Vagina (tissue), 2 donors: ENCODE measurements around the gene THY1.

Source experiments
- POLR2A ChIP-seq, 2 donors: fragments of 450-650 bp; IDR thresholded peaks; one replicate each; pipeline ENCODE4 v1.6.1; 2017; ENCODE audit warnings: antibody characterized with exemption in 2 of 2, mild to moderate bottlenecking in 2 of 2, moderate library complexity in 2 of 2
- POLR2AphosphoS5 ChIP-seq, 2 donors: sonication (generic); formaldehyde crosslinking; IDR thresholded peaks; one replicate each; pipeline ENCODE4 v1.9.0; 2017; ENCODE audit warnings: antibody characterized with exemption in 2 of 2, mild to moderate bottlenecking in 2 of 2, low read depth in 1 of 2; ENCODE audit not compliant: insufficient read depth in 1 of 2
- TF ChIP-seq, protein P1 (sequence below), 3 experiments: fragments of 450-650 bp in 2 of 3; fragments of 200-600 bp in 1 of 3; sonication (generic) in 1 of 3; IDR thresholded peaks; one replicate each; pipeline ENCODE4 v1.5.1; 2017 to 2019; ENCODE audit warnings: antibody characterized with exemption in 3 of 3, mild to moderate bottlenecking in 2 of 3, moderate library complexity in 2 of 3

DNA sequence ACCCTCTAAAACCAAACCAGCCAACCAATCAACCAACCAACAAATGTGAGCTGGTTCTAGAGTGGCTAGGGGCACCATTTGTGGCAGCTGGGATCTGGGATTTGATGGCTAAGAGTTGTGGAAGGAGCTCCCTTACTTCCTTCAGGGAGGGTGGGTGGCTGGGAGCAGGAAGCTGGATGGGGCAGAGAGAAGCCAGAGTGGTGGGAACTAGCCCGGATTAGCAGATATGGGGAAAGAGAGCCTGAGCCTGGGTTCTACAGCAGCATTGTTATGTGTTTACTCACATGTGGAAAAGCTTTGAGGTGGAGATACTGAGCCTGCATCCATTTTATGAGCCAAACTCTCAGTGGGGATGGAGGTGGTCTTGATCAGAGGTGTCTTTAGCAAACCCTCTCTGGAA lies 30.9 kb upstream of the THY1 start:
- TF ChIP-seq POLR2A (IDR thresholded peaks at IDR 0.05) (no peak), POLR2AphosphoS5 (IDR thresholded peaks at IDR 0.05; ENCODE audit: insufficient read depth in 1 of 2, low read depth in 1 of 2) (no peak)
- TF ChIP-seq, protein P1, sequence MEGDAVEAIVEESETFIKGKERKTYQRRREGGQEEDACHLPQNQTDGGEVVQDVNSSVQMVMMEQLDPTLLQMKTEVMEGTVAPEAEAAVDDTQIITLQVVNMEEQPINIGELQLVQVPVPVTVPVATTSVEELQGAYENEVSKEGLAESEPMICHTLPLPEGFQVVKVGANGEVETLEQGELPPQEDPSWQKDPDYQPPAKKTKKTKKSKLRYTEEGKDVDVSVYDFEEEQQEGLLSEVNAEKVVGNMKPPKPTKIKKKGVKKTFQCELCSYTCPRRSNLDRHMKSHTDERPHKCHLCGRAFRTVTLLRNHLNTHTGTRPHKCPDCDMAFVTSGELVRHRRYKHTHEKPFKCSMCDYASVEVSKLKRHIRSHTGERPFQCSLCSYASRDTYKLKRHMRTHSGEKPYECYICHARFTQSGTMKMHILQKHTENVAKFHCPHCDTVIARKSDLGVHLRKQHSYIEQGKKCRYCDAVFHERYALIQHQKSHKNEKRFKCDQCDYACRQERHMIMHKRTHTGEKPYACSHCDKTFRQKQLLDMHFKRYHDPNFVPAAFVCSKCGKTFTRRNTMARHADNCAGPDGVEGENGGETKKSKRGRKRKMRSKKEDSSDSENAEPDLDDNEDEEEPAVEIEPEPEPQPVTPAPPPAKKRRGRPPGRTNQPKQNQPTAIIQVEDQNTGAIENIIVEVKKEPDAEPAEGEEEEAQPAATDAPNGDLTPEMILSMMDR (IDR thresholded peaks at IDR 0.05), result no peak
